ENCODE results near the gene PTPRE.

The PTPRE gene

DNA sequence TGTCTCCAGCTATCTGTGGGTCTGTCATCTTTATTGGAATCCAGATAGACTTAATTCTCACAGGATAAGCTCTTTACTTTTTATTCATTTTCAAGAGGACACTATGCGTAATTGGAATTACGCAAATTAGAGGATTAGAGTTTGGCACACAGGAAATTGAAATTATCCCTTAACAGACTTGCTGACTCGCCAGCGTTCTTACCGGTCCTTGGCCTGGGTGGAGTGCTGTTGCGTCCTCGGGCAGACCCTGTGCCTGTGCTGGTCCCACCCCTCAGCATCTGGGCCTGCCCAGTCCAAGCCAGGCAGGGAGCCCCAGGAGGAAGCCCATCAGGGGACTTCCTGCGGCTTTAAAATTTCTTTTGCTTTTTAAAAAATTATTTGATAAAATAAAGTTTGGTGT is 117.5 kb downstream of the PTPRE start:
- Histone ChIP-seq H3K4me3 (ENCODE audit: low read depth, low read length) (no peak overlapping the region), H3K4me1 (ENCODE audit: control insufficient read depth, insufficient read depth, low read length) (no peaks in the 10 kb centered on the region), H3K27ac (ENCODE audit: extremely low read depth, low read depth, low read length) (no peak overlapping the region), H3K36me3 (ENCODE audit: control insufficient read depth in 2 of 2, insufficient read depth in 1 of 2, low read length in 2 of 2) (no peaks in the 10 kb centered on the region), H3K9me3 (ENCODE audit: control insufficient read depth, insufficient read depth, low read depth, low read length) (no peaks in the 10 kb centered on the region)
- POLR2A ChIA-PET, result no interaction called here
- TF ChIP-seq, protein P1, sequence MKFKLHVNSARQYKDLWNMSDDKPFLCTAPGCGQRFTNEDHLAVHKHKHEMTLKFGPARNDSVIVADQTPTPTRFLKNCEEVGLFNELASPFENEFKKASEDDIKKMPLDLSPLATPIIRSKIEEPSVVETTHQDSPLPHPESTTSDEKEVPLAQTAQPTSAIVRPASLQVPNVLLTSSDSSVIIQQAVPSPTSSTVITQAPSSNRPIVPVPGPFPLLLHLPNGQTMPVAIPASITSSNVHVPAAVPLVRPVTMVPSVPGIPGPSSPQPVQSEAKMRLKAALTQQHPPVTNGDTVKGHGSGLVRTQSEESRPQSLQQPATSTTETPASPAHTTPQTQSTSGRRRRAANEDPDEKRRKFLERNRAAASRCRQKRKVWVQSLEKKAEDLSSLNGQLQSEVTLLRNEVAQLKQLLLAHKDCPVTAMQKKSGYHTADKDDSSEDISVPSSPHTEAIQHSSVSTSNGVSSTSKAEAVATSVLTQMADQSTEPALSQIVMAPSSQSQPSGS (tag by site-specific recombination; IDR thresholded peaks at IDR 0.05; ENCODE audit: low read depth), result no peak
- no peak for TF ChIP-seq ZNF404 (tag by site-specific recombination; IDR thresholded peaks at IDR 0.05)
- TF ChIP-seq ZNF19 (tag by site-specific recombination; IDR thresholded peaks at IDR 0.05; ENCODE audit: low read depth), result no peak
- TF ChIP-seq ZNF558 (tag by site-specific recombination; IDR thresholded peaks at IDR 0.05), result no peak
- no peak for TF ChIP-seq FEZF1 (tag by site-specific recombination; IDR thresholded peaks at IDR 0.05)
- no peak for TF ChIP-seq ZNF560 (tag by site-specific recombination; IDR thresholded peaks at IDR 0.05; ENCODE audit: borderline replicate concordance)
- TF ChIP-seq ZNF473 (tag by site-specific recombination; IDR thresholded peaks at IDR 0.05), result no peak
- no peak for TF ChIP-seq ZNF707 (tag by site-specific recombination; IDR thresholded peaks at IDR 0.05)
- TF ChIP-seq, protein P2, sequence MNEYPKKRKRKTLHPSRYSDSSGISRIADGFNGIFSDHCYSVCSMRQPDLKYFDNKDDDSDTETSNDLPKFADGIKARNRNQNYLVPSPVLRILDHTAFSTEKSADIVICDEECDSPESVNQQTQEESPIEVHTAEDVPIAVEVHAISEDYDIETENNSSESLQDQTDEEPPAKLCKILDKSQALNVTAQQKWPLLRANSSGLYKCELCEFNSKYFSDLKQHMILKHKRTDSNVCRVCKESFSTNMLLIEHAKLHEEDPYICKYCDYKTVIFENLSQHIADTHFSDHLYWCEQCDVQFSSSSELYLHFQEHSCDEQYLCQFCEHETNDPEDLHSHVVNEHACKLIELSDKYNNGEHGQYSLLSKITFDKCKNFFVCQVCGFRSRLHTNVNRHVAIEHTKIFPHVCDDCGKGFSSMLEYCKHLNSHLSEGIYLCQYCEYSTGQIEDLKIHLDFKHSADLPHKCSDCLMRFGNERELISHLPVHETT (tag by site-specific recombination; IDR thresholded peaks at IDR 0.05), result no peak
- no peak for TF ChIP-seq SCRT2 (tag by site-specific recombination; IDR thresholded peaks at IDR 0.05)
- no peak for TF ChIP-seq ZNF2 (tag by site-specific recombination; IDR thresholded peaks at IDR 0.05)
- TF ChIP-seq, protein P3, sequence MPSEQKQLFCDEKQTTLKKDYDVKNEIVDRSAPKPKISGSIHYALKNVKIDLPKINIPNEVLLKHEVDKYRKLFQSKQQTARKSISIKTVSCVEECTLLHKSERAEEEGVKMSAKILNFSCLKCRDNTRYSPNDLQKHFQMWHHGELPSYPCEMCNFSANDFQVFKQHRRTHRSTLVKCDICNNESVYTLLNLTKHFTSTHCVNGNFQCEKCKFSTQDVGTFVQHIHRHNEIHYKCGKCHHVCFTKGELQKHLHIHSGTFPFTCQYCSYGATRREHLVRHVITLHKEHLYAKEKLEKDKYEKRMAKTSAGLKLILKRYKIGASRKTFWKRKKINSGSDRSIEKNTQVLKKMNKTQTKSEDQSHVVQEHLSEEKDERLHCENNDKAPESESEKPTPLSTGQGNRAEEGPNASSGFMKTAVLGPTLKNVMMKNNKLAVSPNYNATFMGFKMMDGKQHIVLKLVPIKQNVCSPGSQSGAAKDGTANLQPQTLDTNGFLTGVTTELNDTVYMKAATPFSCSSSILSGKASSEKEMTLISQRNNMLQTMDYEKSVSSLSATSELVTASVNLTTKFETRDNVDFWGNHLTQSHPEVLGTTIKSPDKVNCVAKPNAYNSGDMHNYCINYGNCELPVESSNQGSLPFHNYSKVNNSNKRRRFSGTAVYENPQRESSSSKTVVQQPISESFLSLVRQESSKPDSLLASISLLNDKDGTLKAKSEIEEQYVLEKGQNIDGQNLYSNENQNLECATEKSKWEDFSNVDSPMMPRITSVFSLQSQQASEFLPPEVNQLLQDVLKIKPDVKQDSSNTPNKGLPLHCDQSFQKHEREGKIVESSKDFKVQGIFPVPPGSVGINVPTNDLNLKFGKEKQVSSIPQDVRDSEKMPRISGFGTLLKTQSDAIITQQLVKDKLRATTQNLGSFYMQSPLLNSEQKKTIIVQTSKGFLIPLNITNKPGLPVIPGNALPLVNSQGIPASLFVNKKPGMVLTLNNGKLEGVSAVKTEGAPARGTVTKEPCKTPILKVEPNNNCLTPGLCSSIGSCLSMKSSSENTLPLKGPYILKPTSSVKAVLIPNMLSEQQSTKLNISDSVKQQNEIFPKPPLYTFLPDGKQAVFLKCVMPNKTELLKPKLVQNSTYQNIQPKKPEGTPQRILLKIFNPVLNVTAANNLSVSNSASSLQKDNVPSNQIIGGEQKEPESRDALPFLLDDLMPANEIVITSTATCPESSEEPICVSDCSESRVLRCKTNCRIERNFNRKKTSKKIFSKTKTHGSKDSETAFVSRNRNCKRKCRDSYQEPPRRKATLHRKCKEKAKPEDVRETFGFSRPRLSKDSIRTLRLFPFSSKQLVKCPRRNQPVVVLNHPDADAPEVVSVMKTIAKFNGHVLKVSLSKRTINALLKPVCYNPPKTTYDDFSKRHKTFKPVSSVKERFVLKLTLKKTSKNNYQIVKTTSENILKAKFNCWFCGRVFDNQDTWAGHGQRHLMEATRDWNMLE (tag by site-specific recombination; conservative IDR thresholded peaks at IDR 0.05; ENCODE audit: low read depth), result no peak
- no peak for TF ChIP-seq TRIM28 (IDR thresholded peaks at IDR 0.05; ENCODE audit: borderline replicate concordance, low read length)
- TF ChIP-seq ZNF324 (tag by site-specific recombination; IDR thresholded peaks at IDR 0.05), result no peak
- TF ChIP-seq, protein P4, sequence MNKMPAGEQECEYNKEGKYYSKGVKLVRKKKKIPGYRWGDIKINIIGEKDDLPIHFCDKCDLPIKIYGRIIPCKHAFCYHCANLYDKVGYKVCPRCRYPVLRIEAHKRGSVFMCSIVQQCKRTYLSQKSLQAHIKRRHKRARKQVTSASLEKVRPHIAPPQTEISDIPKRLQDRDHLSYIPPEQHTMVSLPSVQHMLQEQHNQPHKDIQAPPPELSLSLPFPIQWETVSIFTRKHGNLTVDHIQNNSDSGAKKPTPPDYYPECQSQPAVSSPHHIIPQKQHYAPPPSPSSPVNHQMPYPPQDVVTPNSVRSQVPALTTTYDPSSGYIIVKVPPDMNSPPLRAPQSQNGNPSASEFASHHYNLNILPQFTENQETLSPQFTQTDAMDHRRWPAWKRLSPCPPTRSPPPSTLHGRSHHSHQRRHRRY (tag by site-specific recombination; IDR thresholded peaks at IDR 0.05), result no peak
- TF ChIP-seq ZNF121 (tag by site-specific recombination; IDR thresholded peaks at IDR 0.05), result no peak
- TF ChIP-seq ZSCAN23 (tag by site-specific recombination; IDR thresholded peaks at IDR 0.05), result no peak
- TF ChIP-seq TCF7L2 (IDR thresholded peaks at IDR 0.05; ENCODE audit: borderline replicate concordance, low read depth, low read length), result no peak
- TF ChIP-seq, protein P5, sequence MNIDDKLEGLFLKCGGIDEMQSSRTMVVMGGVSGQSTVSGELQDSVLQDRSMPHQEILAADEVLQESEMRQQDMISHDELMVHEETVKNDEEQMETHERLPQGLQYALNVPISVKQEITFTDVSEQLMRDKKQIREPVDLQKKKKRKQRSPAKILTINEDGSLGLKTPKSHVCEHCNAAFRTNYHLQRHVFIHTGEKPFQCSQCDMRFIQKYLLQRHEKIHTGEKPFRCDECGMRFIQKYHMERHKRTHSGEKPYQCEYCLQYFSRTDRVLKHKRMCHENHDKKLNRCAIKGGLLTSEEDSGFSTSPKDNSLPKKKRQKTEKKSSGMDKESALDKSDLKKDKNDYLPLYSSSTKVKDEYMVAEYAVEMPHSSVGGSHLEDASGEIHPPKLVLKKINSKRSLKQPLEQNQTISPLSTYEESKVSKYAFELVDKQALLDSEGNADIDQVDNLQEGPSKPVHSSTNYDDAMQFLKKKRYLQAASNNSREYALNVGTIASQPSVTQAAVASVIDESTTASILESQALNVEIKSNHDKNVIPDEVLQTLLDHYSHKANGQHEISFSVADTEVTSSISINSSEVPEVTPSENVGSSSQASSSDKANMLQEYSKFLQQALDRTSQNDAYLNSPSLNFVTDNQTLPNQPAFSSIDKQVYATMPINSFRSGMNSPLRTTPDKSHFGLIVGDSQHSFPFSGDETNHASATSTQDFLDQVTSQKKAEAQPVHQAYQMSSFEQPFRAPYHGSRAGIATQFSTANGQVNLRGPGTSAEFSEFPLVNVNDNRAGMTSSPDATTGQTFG (tag by site-specific recombination; IDR thresholded peaks at IDR 0.05; ENCODE audit: borderline replicate concordance), result no peak
- no peak for TF ChIP-seq ZNF16 (tag by site-specific recombination; IDR thresholded peaks at IDR 0.05; ENCODE audit: low read depth)
- CTCF ChIA-PET, result interaction anchor here (0.6 to 1.8 kb wide), 7 partner anchors 11 to 308 kb away, joined by 3 to 7 read pairs (median 4); partner anchors contain the start of gene PTPRE
